Measurements from ENCODE around the gene MTUS2.
A peak's percentile ranks its signal among the peaks of the same experiment; 100 is the strongest.

Gene MTUS2

DNA sequence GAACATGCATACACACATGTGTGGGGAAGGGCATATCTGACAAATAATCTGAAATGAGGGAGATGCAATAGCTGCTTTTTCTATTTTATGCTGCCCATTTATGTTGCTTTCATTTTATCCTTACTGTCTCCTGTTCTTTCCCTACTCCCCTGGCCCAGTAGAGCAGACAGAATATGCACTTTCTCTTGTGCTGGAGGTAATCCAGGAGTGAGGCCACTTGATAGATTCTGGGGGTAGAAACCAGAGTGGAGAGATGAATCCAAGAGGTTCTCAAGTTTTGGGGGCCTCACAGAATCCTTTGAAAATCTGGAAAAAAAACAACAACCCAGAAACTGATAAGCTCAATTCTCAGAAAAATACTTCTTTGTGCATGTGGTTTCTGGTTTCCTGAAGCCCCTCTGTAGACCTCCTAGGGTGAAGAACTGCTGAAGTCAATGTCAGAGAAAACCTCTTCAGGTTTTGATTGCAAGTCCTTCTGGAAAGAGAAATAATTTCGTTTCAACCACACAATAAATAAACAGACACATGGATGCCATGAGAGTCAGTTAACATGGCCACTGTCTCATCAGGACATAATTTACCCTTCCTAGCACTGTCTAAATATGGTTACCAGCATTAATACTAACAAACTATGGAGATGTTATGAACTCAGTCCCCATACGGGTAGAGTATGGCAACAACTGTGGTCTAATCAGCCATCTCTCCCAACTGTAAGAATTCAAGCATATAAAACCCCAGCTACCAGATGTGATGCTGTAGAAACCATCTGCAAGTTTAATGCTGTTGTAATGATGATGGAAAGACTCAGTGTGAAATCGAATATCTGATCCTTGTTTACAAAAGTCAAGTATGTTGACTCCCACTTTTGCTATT, 419.8 kb downstream of the MTUS2 start:
- DNase-seq (ENCODE audit: low spot score): no peak

DNA sequence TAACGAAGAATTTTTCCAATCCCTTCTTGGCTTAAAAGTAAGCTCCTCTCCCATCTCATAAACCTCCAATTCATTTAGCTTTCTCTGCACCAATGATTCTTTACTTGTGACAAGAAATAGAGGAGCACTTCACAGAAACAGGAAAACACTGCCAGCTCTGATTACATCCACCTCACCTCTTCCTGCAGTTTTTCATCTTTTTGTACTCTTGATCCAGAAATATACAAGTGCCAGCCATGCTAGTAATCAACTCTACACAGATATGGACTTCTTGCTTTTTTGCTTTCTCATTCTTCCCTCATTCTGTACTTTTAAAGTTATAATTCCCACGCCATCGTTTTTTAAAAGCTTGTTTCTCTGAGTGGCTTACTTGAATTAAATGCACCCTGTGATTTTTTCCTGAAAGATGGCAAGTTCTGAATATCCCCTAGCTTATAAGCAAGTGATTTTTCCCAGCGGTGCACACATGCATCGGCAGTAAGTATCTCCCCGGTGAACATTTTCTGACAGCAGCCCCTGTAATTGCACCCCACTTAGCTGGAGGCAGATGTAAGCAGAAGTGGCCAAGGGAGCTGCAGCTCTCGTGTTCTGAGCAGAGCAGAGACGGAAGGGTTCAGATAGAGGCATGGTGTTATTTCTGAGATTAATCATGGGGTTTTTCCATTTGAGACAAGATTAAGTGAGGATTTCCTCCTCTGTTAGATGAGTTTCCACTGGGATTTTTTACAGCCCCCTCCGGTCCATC, 434.7 kb downstream of the MTUS2 start:
- DNase-seq (ENCODE audit: low spot score): no peak

DNA sequence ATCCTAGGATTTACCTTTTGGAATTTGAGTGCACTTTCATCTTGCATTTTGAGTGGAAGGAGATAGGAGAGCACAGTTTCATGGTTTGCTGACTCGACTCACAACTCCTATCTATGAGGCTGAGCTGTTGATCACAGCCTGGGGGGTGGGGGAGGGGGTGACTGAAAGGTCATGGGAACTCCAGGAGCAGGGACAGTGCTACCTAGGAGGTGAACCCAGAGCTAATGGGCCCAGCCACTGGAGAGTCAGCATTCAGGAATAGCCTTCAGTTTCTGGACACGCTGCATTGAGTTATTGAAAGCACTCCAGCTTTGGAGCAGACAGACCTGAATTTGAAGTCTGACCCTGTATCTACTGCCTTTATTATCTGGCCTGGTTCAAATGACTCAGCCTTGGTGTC, 435.4 kb downstream of the MTUS2 start:
- no peak for DNase-seq (ENCODE audit: low spot score)

DNA sequence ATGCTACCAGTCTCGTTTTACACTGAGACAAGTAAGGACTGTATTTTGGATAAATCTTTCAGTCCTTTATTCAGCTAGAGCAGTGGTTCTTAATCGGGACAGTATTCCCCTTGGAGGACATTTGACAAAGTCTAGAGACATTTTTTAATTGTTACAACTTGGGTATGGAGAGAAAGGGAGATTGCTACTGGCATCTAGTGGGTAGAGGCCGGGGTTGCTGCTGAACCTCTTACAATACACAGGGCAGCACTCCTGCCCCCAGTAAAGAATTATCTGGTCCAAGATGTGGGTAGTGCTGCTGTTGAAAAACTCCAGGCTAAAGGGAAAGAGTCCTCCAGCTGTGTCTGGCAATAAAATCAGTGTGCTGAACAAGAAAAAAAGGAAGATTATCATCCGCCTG, 440.5 kb downstream of the MTUS2 start:
- no peak for DNase-seq (ENCODE audit: low spot score)

- DNase-seq (ENCODE audit: low spot score): no peak
Measured at GRCh38 chr13:29266261-29266660, 446.1 kb downstream of the MTUS2 start.

- no peak for DNase-seq (ENCODE audit: low spot score)
Measured at GRCh38 chr13:29266756-29267733, 446.9 kb downstream of the MTUS2 start.

DNA sequence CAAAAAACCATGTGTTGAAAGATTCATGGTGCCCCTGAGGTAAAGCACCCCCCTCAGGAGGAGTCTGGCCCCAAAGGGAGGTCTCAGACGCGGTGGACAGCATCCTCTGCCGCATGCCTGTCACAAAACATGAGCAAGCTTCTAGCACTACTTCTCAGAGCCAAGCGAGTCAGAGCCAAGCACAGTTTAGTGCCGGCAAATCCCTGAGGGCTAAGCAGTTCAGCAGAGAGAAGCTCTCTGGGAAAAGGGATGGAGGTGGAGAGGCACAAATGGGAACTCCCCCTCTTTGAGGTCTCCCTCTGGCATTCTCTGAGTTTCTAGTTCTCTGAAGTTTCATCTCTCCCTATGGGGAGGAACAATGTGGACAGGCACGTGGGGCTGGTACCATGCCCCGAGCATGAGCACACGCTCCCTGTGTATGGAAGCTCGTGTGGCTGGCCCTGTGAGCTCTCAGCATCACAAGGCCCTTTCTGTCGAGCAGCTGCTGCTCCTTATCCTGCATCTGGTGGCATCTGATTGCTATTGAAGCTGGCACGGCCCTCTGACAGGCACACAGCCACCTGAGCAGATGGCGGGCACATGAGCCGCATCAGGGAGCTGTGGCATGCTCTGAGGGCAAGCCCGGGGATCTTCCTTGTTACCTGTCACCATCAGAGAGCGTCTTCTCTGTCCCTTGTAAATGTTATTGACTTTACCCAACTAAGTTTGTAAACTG, 450.3 kb downstream of the MTUS2 start:
- no peak for DNase-seq (ENCODE audit: low spot score)

DNA sequence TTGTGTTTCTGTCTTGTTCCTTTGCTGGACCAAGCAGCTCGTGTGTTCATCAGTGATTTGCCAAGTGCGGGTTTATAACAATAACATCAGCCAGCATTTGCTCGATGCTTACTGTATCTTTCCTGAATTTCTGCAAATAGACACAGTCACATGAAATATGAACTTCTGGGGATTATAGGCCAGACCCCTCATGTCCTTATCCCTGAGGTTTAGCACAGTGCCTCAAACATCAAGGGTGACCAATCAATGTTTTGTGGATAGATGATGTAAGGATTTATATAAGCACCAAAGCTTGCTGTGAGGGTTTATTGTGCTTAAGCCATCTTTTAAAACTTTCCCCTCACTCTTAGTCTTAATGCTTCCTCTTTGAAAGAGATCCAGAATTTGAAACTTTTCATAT, 451.5 kb downstream of the MTUS2 start:
- DNase-seq (ENCODE audit: low spot score): no peak

DNA sequence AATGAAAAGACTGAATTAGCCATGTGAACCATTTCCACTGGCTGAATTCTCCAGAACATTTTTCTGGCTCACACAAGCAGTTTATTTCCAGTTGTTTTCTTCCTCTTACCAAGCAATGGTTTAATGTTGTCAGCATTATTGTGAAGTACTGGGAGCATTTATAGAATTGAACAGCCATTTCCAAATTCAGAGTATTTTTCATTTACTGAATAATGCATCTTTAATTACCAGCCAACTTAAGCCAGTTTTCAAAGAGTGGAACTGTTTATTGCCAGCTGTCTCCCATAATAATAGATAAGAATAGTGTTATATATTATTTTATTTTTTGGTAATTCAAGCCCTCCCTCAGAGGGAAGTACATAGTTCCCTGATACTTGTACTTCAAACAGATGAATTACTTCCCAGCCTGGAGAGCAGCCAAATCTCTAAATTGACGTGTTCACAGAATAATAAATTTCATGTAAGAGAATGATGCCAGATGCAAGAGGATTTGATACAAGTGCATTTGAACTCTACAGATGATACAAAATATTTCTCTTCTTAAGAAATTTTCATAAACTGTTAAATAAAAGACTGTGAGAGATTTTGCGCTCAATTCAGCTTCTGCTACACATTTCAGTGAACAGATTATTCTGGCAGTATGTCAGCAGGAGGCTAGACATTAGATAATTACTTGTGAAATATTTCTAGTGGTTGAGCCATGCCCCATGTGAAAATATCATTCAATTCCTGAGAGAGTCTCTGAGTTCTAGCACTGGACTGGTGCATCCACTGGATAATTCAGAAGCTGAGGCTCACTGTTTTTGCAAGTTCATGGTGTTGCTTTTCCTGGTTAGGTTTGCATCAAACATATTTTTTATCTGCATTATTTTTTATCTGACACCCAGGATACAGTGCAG, 459.5 kb downstream of the MTUS2 start:
- DNase-seq (ENCODE audit: low spot score): no peak

- no peak for DNase-seq (ENCODE audit: low spot score)
Measured at GRCh38 chr13:29281932-29282495, 461.9 kb downstream of the MTUS2 start.

DNA sequence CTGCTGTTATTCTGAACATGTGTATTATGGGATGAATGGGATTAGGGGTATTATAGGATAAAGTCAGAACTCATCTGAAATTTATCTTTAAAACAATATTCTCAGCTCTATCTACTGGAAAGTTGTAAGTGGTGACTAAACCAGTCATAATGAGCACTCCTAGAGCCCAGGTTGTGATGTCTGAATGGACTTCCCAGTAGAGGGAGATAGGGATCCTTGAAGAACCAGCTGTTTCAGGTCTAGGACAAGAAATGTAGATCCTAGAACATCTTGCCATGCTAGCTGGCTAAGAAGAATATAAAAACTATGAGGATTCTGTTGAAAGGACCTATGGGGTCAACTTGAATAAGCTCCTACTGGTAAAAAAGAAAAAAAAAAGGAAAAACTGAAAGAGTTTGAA, 464.6 kb downstream of the MTUS2 start:
- DNase-seq (ENCODE audit: low spot score): peak; percentile 56

DNA sequence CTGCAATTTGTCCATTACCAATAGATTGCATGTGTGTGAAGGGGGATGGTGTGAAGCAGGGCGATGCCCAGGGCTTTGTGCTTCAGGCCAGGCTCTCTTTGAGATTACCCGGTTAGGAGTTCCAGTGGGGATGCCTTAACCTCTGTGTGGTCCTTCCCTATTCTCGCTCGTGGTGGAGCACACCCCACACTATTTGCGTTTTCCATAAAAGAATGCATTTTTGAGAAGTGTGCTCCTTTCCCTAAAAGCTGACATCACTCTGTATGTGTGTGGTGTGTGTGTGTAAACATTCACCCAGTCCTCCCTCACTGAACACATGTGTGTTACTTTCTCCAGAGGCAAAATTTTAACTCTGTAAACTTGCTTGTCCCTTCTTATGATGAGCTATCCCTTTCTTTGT, 467.1 kb downstream of the MTUS2 start:
- DNase-seq (ENCODE audit: low spot score): no peak

DNA sequence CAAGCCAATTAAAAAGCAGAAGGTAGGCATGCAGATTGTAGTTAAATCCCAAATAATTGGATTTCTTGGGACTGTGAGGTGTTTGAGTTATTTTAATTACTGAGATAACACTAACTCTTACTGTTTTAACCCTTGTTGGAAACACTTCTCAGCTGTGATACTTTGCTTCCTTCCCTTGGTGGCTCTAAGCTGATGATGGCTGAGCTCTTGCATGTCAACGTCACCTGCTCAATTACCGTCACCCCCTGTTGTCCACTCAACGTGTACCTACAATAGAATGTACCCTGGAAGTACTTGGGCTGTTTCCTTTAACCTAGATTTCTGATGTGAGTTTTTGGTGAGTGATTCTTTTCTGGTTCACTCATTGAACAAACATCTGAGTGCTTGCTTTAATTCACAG, 471.9 kb downstream of the MTUS2 start:
- no peak for DNase-seq (ENCODE audit: low spot score)

DNA sequence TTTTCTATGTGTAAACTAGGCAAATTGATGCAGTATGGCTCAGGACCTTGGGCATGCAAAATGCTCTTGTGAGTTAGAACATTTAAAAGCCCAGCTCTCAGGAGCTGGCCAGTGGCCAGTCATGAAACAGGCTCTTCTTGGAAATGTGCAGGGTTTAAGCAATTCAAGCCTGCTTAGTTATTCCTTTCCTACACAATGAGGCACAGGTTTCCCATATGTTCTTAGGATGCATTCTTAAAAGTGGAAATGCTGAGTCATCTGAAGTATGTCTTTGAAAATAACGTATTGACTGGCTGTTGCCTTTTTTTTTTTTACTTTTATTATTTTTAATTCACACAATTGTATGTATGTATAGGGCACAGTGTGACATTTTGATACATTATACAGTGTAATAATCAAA, 474.7 kb downstream of the MTUS2 start:
- no peak for DNase-seq (ENCODE audit: low spot score)

- DNase-seq (ENCODE audit: low spot score): no peak
Measured at GRCh38 chr13:29301027-29301426, 480.9 kb downstream of the MTUS2 start.

- DNase-seq (ENCODE audit: low spot score): no peak
Measured at GRCh38 chr13:29304148-29304547, 484.0 kb downstream of the MTUS2 start.

DNA sequence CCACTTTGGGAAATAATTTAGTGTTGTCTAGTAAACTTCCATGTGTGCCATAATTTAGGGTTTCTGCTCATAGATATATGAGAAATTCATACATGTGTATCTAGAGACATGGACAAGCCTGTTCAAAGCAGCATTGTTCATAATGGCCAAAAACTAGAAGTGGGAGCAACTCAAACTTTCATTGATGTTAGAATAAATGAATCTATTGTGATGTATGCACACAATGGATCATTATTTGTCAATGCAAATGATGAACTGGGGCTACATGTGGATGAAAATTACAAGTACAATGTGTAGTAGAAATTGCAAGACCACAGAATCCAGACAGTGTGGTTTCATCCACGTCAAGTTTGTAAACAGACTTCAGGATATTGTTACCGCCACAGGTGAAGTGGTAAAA, 490.7 kb downstream of the MTUS2 start:
- DNase-seq (ENCODE audit: low spot score): peak; percentile 94

GRCh38 chr13:29315847-29316246, 495.7 kb downstream of the MTUS2 start:
- DNase-seq (ENCODE audit: low spot score): no peak

DNA sequence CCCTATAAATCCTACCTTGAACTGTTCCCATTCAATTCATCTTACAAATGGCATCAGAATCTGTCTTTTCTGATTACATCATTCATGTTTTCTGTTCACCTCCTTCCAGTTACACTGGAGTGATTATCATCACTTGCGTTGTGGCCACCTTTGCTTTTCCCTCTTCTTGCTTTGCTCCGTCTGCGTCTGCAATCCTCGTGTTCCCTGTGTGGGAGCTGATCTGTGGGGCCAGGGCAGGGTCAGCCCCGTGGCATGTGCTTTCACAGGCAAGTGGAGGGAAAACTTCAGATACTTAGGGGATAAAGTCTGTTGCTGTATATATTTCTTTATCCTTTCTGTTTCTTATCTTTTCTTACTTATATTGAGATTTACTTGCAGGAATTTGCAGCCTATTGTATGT, 497.7 kb downstream of the MTUS2 start:
- no peak for DNase-seq (ENCODE audit: low spot score)

DNA sequence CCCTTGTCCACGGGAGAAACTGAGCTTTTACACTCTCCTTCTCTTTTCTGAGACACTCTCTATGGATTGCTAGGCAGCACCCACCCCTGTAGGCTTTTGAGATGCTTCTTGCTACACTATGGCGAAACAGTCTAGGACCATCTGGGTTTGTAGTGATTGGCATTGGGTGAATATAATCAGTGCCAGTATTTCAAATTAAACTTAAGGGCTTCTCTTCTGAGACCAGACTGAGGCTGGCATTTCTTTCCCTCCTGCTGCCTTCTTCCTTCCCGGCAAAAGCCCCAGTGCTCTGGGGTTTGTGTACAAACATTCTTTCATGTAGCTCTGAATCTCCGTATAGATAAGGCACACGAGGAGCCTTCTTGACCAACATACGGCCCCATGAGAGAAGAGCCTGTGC, 498.6 kb downstream of the MTUS2 start:
- DNase-seq (ENCODE audit: low spot score): peak; percentile 28
